ENCODE results near the gene KRTAP10-1.

- TF ChIP-seq CTCF (IDR thresholded peaks at IDR 0.05) (no peak), HMGA2 (CRISPR knock-in tag; IDR thresholded peaks at IDR 0.05) (no peak), ZNF416 (CRISPR knock-in tag; IDR thresholded peaks at IDR 0.05) (no peak), ZNF512 (CRISPR knock-in tag; IDR thresholded peaks at IDR 0.05; ENCODE audit: borderline replicate concordance) (no peak), CDX4 (CRISPR knock-in tag; IDR thresholded peaks at IDR 0.05; ENCODE audit: borderline replicate concordance) (no peak), FOXJ3 (CRISPR knock-in tag; IDR thresholded peaks at IDR 0.05; ENCODE audit: borderline replicate concordance) (no peak)
These were observed 18.7 kb upstream of the KRTAP10-1 start, which contains the start of gene KRTAP10-3 for GRCh38 chr21:44558695-44559094.

Data from WTC11 (cell line).